ENCODE data around the gene HSF4.

DNA sequence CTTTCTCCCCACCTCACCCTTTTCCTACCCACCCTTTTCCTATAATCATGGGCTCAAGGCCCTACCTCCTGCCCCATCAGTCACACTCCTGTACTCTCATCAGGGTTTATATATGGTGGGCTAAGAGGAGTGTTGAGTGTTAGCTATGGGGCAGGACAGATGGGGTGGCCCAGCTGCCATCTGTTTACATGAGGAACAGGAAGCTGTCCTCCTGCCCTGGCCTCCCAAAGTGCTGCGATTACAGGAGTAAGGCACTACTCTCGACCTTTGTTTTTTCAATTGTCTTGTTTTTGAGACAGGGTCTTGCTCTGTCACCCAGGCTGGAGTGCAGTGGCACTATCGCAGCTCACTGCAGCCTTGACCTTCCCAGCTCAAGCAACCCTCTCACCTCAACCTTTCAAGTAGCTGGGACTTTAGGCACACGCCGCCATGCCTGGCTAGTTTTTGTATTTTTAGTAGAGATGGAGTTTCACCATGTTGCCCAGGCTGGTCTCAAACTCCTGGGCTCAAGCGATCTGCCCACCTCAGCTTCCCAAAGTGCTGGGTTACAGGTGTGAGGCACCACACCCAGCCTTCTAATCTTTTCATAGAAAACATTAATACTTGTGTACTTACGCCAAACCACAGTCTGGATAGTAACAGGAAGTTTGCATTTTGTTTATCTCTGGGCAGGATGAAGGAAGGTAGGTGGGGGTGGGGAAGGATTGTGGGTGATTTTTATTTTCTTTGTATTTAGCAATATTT lies 6.5 kb upstream of the HSF4 start:
- TF ChIP-seq, protein P1, sequence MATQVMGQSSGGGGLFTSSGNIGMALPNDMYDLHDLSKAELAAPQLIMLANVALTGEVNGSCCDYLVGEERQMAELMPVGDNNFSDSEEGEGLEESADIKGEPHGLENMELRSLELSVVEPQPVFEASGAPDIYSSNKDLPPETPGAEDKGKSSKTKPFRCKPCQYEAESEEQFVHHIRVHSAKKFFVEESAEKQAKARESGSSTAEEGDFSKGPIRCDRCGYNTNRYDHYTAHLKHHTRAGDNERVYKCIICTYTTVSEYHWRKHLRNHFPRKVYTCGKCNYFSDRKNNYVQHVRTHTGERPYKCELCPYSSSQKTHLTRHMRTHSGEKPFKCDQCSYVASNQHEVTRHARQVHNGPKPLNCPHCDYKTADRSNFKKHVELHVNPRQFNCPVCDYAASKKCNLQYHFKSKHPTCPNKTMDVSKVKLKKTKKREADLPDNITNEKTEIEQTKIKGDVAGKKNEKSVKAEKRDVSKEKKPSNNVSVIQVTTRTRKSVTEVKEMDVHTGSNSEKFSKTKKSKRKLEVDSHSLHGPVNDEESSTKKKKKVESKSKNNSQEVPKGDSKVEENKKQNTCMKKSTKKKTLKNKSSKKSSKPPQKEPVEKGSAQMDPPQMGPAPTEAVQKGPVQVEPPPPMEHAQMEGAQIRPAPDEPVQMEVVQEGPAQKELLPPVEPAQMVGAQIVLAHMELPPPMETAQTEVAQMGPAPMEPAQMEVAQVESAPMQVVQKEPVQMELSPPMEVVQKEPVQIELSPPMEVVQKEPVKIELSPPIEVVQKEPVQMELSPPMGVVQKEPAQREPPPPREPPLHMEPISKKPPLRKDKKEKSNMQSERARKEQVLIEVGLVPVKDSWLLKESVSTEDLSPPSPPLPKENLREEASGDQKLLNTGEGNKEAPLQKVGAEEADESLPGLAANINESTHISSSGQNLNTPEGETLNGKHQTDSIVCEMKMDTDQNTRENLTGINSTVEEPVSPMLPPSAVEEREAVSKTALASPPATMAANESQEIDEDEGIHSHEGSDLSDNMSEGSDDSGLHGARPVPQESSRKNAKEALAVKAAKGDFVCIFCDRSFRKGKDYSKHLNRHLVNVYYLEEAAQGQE (IDR thresholded peaks at IDR 0.05; ENCODE audit: insufficient read depth in 1 of 2, low read depth in 2 of 2, low read length in 2 of 2): no peak
- no peak for TF ChIP-seq POLR2AphosphoS5 (IDR thresholded peaks at IDR 0.05; ENCODE audit: low read depth, low read length)
